Skeletal muscle satellite cell (primary cell): Measurements from ENCODE around the gene DDX39B.
"Not testable (repeated sequence)": the region's sequence is repeated elsewhere in the genome, so short reads cannot be mapped to it uniquely, and the experiment has no call there.

Source experiments
- H3K27me3 ChIP-seq: 2 replicates; pipeline ENCODE4 v1.7.0; 2013; ENCODE audit warnings: low read length; ENCODE audit not compliant: control insufficient read depth, insufficient read depth
- H3K36me3 ChIP-seq: 2 replicates; pipeline ENCODE4 v1.7.0; 2013; ENCODE audit warnings: mild to moderate bottlenecking, control low read depth, low read length; ENCODE audit not compliant: insufficient read depth
- H3K4me1 ChIP-seq: 2 replicates; pipeline ENCODE4 v1.7.0; 2013; ENCODE audit warnings: low read length; ENCODE audit not compliant: control insufficient read depth, insufficient read depth
- H3K4me2 ChIP-seq: 2 replicates; pipeline ENCODE4 v1.7.0; 2013; ENCODE audit warnings: mild to moderate bottlenecking, low read length
- H3K4me3 ChIP-seq: 2 replicates; pipeline ENCODE4 v1.7.0; 2013; ENCODE audit warnings: low read length
- H3K9ac ChIP-seq: 2 replicates; pipeline ENCODE4 v1.7.0; 2013; ENCODE audit warnings: mild to moderate bottlenecking, low read depth, low read length, moderate library complexity
- H3K9me3 ChIP-seq: replicated peaks from 2 replicates; pipeline ENCODE4 v1.7.0; 2013; ENCODE audit warnings: mild to moderate bottlenecking, control low read depth, low read length

The DDX39B gene

GRCh38 chr6:31510007-31510406, 31.8 kb downstream of the DDX39B start:
- Histone ChIP-seq H3K9ac (no peak overlapping the region), H3K4me1 (peaks cover 16% of the 10 kb centered on the region), H3K4me3 (no peak overlapping the region), H3K9me3 (no peaks in the 10 kb centered on the region), H3K27me3 (no peaks in the 10 kb centered on the region), H3K4me2 (no peak overlapping the region), H3K36me3 (peaks cover 34% of the 10 kb centered on the region)

DNA sequence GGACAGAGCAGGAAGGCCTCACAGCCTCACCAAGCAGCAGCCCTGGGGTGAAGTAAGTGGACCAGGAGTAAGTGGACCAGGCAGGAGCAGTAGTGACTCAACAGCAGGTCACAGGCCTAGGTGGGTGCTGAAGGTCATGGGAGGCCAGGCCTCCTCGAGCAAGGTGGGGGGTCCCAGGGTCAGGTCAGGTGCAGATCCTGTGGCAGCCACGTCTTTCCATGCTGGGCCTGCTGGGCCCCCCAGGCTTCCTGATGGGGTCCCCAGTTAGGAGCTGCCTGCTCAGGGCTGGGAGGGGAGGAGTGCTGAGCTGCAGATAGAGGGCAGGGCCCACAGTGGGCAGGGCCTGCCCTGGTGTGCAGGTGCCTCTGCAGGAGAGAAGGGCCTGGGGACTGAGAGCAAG, 32.8 kb downstream of the DDX39B start:
- not testable (repeated sequence) for H3K9me3 ChIP-seq
- peaks cover 34% of the 10 kb centered on the region for H3K36me3 ChIP-seq

DNA sequence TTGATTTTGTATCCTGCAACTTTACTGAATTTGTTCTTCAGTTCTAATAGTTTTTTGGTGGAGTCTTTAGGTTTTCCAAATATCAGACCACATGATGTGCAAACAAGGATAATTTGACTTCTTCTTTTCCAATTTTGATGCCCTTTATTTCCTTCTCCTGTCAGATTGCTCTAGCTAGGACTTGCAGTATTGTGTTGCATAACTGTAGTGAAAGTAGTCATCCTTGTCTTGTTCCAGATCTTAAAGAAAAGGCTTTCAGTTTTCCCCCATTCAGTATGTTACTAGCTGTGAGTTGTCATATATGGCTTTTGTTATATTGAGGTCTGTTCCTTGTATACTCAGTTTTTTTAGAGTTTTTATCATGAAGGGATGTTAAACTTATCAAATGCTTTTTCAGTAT, 39.2 kb downstream of the DDX39B start:
- Histone ChIP-seq H3K27me3 (no peaks in the 10 kb centered on the region), H3K9me3 (no peaks in the 10 kb centered on the region), H3K4me3 (no peak overlapping the region), H3K4me1 (peaks cover 10% of the 10 kb centered on the region), H3K36me3 (peaks cover 12% of the 10 kb centered on the region), H3K9ac (no peak overlapping the region), H3K4me2 (no peak overlapping the region)

More for the DNA sequence above, 32.8 kb downstream of the DDX39B start:
- not testable (repeated sequence) for H3K9ac ChIP-seq, H3K4me3 ChIP-seq, H3K4me2 ChIP-seq, H3K27me3 ChIP-seq
- H3K4me1 ChIP-seq: peaks cover 13% of the 10 kb centered on the region

DNA sequence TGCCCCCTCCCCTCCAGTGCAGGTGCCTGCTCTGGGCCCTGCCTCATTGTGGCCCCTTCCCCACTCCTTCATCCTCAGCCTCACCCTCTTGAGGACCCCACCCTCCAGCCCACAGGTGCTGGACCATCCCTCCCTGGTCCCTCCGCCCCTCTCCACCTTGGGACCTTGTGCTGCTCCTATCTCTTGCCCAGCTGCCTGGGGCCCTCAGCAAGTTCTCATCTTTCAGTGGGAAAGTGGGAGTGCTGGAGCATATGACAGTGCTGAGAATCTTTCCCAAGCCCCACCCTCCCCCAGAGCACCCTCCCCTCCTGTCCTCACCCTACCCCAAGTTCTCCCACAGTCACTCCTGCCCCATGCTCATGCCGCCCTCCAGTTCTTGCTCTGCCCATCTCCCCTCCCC, 42.2 kb downstream of the DDX39B start:
- peaks cover 32% of the 10 kb centered on the region for H3K4me1 ChIP-seq
- H3K4me2 ChIP-seq, H3K36me3 ChIP-seq, H3K9ac ChIP-seq, H3K27me3 ChIP-seq, H3K4me3 ChIP-seq, H3K9me3 ChIP-seq: not testable (repeated sequence)

DNA sequence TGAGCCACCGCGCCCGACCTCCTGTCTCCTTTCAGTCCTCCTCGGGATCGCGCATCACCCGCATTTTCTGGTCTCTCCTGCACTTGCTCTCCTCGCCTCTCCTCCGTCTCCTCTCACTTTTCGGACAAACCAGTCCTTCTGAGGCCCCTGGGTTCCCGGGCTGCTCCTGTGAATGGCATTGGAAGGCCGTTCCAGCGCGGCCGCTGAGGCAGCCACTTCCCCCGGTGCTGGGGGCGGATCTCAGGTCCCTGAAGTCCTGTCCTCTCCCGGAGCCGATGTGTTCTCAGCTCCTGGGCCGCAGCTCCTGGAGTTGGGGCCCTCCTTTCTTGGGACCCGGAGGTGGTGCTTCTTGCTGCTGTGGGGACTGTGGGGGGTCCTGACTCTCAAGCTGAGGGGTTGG, 43.1 kb downstream of the DDX39B start:
- Histone ChIP-seq H3K27me3 (no peaks in the 10 kb centered on the region), H3K36me3 (no peaks in the 10 kb centered on the region), H3K4me1 (peaks cover 32% of the 10 kb centered on the region), H3K9me3 (no peaks in the 10 kb centered on the region), H3K4me2 (peak overlapping the region; percentile 94), H3K9ac (no peak overlapping the region), H3K4me3 (peak overlapping the region; percentile 49)

- Histone ChIP-seq H3K9me3 (no peaks in the 10 kb centered on the region), H3K36me3 (no peaks in the 10 kb centered on the region), H3K4me1 (peaks cover 32% of the 10 kb centered on the region), H3K9ac (peak within 1 kb of the TSS; percentile 61), H3K27me3 (no peaks in the 10 kb centered on the region), H3K4me2 (peak within 1 kb of the TSS; percentile 94), H3K4me3 (peak within 1 kb of the TSS; percentile 79)
These were observed 44.0 kb downstream of the DDX39B start, which contains the start of gene MICB for GRCh38 chr6:31497531-31498476. Gene MICB, plus strand, starts transcription at chr6:31498145. Its CDS starts 49 bp downstream, at chr6:31498194.

GRCh38 chr6:31496826-31497225, 45.0 kb downstream of the DDX39B start:
- Histone ChIP-seq H3K4me3 (peak overlapping the region; percentile 79), H3K4me1 (peaks cover 32% of the 10 kb centered on the region)
- not testable (repeated sequence) for H3K27me3 ChIP-seq

GRCh38 chr6:31495580-31495979, 46.2 kb downstream of the DDX39B start:
- peak overlapping the region; percentile 82 for H3K9ac ChIP-seq

More at GRCh38 chr6:31496826-31497225, 45.0 kb downstream of the DDX39B start:
- H3K9me3 ChIP-seq, H3K36me3 ChIP-seq: not testable (repeated sequence)
- Histone ChIP-seq H3K4me2 (peak overlapping the region; percentile 94), H3K9ac (peak overlapping the region; percentile 61)

GRCh38 chr6:31493875-31494694, 47.7 kb downstream of the DDX39B start:
- no peaks in the 10 kb centered on the region for H3K27me3 ChIP-seq
- H3K36me3 ChIP-seq: no peaks in the 10 kb centered on the region
- no peaks in the 10 kb centered on the region for H3K9me3 ChIP-seq
- peak overlapping the region; percentile 97 for H3K4me3 ChIP-seq
- peaks cover 29% of the 10 kb centered on the region for H3K4me1 ChIP-seq
- peak overlapping the region; percentile 99 for H3K4me2 ChIP-seq
- H3K9ac ChIP-seq: peak overlapping the region; percentile 82

More at GRCh38 chr6:31495580-31495979, 46.2 kb downstream of the DDX39B start:
- Histone ChIP-seq H3K9me3 (no peaks in the 10 kb centered on the region), H3K4me1 (peaks cover 32% of the 10 kb centered on the region), H3K4me3 (peak overlapping the region; percentile 97), H3K4me2 (peak overlapping the region; percentile 99), H3K36me3 (no peaks in the 10 kb centered on the region), H3K27me3 (no peaks in the 10 kb centered on the region)

- Histone ChIP-seq H3K4me3 (peak overlapping the region; percentile 97), H3K9ac (peak overlapping the region; percentile 82), H3K4me1 (peaks cover 24% of the 10 kb centered on the region), H3K4me2 (peak overlapping the region; percentile 99)
- not testable (repeated sequence) for H3K9me3 ChIP-seq, H3K27me3 ChIP-seq, H3K36me3 ChIP-seq
These were observed 48.3 kb downstream of the DDX39B start for GRCh38 chr6:31493550-31493874.

- peaks cover 8% of the 10 kb centered on the region for H3K4me1 ChIP-seq
These were observed 51.5 kb downstream of the DDX39B start for GRCh38 chr6:31490115-31490873.

More at GRCh38 chr6:31490115-31490873, 51.5 kb downstream of the DDX39B start:
- no peak overlapping the region for H3K4me2 ChIP-seq
- H3K9me3 ChIP-seq: no peaks in the 10 kb centered on the region
- H3K9ac ChIP-seq: no peak overlapping the region
- no peak overlapping the region for H3K4me3 ChIP-seq
- H3K27me3 ChIP-seq: no peaks in the 10 kb centered on the region
- H3K36me3 ChIP-seq: no peaks in the 10 kb centered on the region
